ENCODE results near the gene DDX19B. TPM values are rescaled to one million over a fixed set of nuclear protein-coding genes. Genes with fewer than 3 reads are reported as not detected.
A peak's percentile ranks its signal among the peaks of the same experiment; 100 is the strongest.
"Not testable (repeated sequence)": the region's sequence is repeated elsewhere in the genome, so short reads cannot be mapped to it uniquely, and the experiment has no call there.

DDX19B gene
- polyA plus RNA-seq, 3 donors: 29.2 to 33.0 (median 31.9) TPM

DNA sequence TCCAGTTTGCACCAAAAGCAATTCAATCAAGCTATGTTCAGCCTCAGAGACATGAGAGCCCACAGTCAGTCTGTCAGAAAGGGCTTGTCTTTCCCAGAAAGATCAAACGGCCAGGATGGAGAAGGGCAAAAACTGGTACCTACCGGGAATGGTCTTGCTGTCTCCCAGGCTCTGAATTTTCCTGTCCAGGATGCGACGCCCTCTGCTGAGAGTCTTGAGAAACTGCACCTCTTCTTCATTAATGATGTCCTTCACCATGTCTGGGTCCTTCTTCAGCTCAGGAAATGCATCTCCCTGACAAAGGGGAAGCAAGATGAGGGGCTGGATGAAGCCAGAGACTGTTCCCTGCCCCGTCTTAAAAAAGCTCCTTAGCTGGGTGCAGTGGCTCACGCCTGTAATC, 31.5 kb upstream of the DDX19B start:
- Histone ChIP-seq H3K9ac (ENCODE audit: insufficient read depth, low read length, poor library complexity, severe bottlenecking) (no peak overlapping the region), H3K27me3 (ENCODE audit: control insufficient read depth in 2 of 2, insufficient read depth in 2 of 2, low read length in 2 of 2) (no peaks in the 10 kb centered on the region), H3K9me3 (replicated peaks in 1 of 2; ENCODE audit: control insufficient read depth in 1 of 2, insufficient read depth in 1 of 2, low read length in 2 of 2) (no peaks in the 10 kb centered on the region), H3K4me1 (ENCODE audit: control insufficient read depth in 1 of 2, insufficient read depth in 2 of 2, low read length in 2 of 2) (no peaks in the 10 kb centered on the region), H3K4me2 (replicated peaks; ENCODE audit: extremely low read depth, low read length, poor library complexity, severe bottlenecking) (no peak overlapping the region), H3K4me3 (replicated peaks in 1 of 3; ENCODE audit: low read depth in 2 of 3, low read length in 3 of 3) (no peak overlapping the region), H3K36me3 (replicated peaks in 1 of 2; ENCODE audit: control insufficient read depth in 1 of 2, insufficient read depth in 2 of 2, low read length in 2 of 2) (peaks cover 58 to 85% of the 10 kb centered on the region in 2 donors), H4K20me1 (ENCODE audit: insufficient read depth, low read length) (no peaks in the 10 kb centered on the region), H3K27ac (ENCODE audit: low read depth in 1 of 2, low read length in 2 of 2) (no peak overlapping the region), H3K79me2 (ENCODE audit: insufficient read depth, low read length) (no peaks in the 10 kb centered on the region), H2AFZ (ENCODE audit: insufficient read depth, low read depth, low read length, poor library complexity, severe bottlenecking) (no peak overlapping the region)
- TF ChIP-seq, protein P1, sequence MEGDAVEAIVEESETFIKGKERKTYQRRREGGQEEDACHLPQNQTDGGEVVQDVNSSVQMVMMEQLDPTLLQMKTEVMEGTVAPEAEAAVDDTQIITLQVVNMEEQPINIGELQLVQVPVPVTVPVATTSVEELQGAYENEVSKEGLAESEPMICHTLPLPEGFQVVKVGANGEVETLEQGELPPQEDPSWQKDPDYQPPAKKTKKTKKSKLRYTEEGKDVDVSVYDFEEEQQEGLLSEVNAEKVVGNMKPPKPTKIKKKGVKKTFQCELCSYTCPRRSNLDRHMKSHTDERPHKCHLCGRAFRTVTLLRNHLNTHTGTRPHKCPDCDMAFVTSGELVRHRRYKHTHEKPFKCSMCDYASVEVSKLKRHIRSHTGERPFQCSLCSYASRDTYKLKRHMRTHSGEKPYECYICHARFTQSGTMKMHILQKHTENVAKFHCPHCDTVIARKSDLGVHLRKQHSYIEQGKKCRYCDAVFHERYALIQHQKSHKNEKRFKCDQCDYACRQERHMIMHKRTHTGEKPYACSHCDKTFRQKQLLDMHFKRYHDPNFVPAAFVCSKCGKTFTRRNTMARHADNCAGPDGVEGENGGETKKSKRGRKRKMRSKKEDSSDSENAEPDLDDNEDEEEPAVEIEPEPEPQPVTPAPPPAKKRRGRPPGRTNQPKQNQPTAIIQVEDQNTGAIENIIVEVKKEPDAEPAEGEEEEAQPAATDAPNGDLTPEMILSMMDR (IDR thresholded peaks at IDR 0.05): peak; percentile 83
- Mint-ChIP-seq H3K27ac (peak overlapping the region in 1 of 7 donors; percentile 63), H3K36me3 (peaks cover 62 to 88% of the 10 kb centered on the region in 2 donors), H3K9me3 (no peaks in the 10 kb centered on the region), H3K27me3 (ENCODE audit: low read depth in 3 of 3) (peaks cover 0 to 2% (median 0%) of the 10 kb centered on the region in 3 donors), H3K4me3 (no peak overlapping the region), H3K4me1 (no peaks in the 10 kb centered on the region)
- 45% methylated on average over 6 of the region's 6 CpGs for WGBS (ENCODE audit: insufficient coverage)
- peak; percentile 13 to 47 (median 43) for DNase-seq
- intact Hi-C loops (cut with micrococcal nuclease): no loop called here

DNA sequence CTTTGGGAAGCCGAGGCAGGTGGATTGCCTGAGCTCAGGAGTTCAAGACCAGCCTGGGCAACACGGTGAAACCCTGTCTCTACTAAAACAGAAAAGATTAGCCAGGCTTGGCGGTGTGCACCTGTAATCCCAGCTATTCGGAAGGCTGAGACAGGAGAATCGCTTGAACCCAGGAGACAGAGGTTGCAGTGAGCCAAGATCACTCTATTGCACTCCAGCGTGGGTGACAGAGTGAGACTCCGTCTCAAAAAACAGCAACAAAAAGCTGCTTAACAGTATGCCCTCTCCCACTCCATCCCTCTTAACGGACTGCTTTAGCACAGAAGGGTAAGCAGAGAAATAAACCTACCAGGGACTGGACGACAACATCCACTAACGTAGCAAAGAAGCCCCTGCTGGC, 31.1 kb upstream of the DDX19B start:
- H3K4me1 Mint-ChIP-seq; DNase-seq; H3K4me2 ChIP-seq (replicated peaks; ENCODE audit: extremely low read depth, low read length, poor library complexity, severe bottlenecking); H3K4me3 ChIP-seq (replicated peaks in 1 of 3; ENCODE audit: low read depth in 2 of 3, low read length in 3 of 3); H3K4me3 Mint-ChIP-seq; H3K9me3 Mint-ChIP-seq; H3K27ac ChIP-seq (ENCODE audit: low read depth in 1 of 2, low read length in 2 of 2); H3K27me3 ChIP-seq (ENCODE audit: control insufficient read depth in 2 of 2, insufficient read depth in 2 of 2, low read length in 2 of 2); H4K20me1 ChIP-seq (ENCODE audit: insufficient read depth, low read length); H2AFZ ChIP-seq (ENCODE audit: insufficient read depth, low read depth, low read length, poor library complexity, severe bottlenecking); H3K9ac ChIP-seq (ENCODE audit: insufficient read depth, low read length, poor library complexity, severe bottlenecking); H3K27me3 Mint-ChIP-seq (ENCODE audit: low read depth in 3 of 3); H3K4me1 ChIP-seq (ENCODE audit: control insufficient read depth in 1 of 2, insufficient read depth in 2 of 2, low read length in 2 of 2); intact Hi-C loops (cut with micrococcal nuclease); H3K79me2 ChIP-seq (ENCODE audit: insufficient read depth, low read length); H3K9me3 ChIP-seq (replicated peaks in 1 of 2; ENCODE audit: control insufficient read depth in 1 of 2, insufficient read depth in 1 of 2, low read length in 2 of 2): not testable (repeated sequence)
- peaks cover 57 to 83% of the 10 kb centered on the region in 2 donors for H3K36me3 ChIP-seq (replicated peaks in 1 of 2; ENCODE audit: control insufficient read depth in 1 of 2, insufficient read depth in 2 of 2, low read length in 2 of 2)
- 98% methylated on average over 7 of the region's 10 CpGs for WGBS (ENCODE audit: insufficient coverage)
- Mint-ChIP-seq H3K36me3 (peaks cover 61 to 89% of the 10 kb centered on the region in 2 donors), H3K27ac (peak overlapping the region in 2 of 7 donors; percentile 2 to 63)
